K562 (cell line): Measurements from ENCODE around the gene LRRTM3.

Experiments used
- CHD2 ChIP-seq: IDR thresholded peaks from 2 replicates; pipeline ENCODE4 v1.6.1; 2011; ENCODE audit warnings: low read depth, low read length
- CREM ChIP-seq: IDR thresholded peaks from 2 replicates; pipeline ENCODE4 v1.6.1; 2014; ENCODE audit warnings: antibody characterized with exemption, low read depth
- FOXJ3 ChIP-seq: sonication (generic); formaldehyde crosslinking; IDR thresholded peaks from 2 replicates; pipeline ENCODE4 v1.4.0; 2020; ENCODE audit warnings: mild to moderate bottlenecking, missing genetic modification reagents
- POLR2A ChIP-seq: fragments of 450-650 bp; conservative IDR thresholded peaks from 2 replicates; pipeline ENCODE4 v1.6.1; 2016
- USF1 ChIP-seq: sonication (generic); formaldehyde crosslinking; IDR thresholded peaks from 2 replicates; pipeline ENCODE4 v1.9.0; 2022; ENCODE audit warnings: mild to moderate bottlenecking, missing genetic modification reagents
- ZNF12 ChIP-seq: sonication (generic); formaldehyde crosslinking; IDR thresholded peaks from 2 replicates; pipeline ENCODE4 v1.4.0; 2020; ENCODE audit warnings: mild to moderate bottlenecking, missing genetic modification reagents

- TF ChIP-seq ZNF12 (CRISPR knock-in tag) = no peak
- no peak for TF ChIP-seq POLR2A
- TF ChIP-seq FOXJ3 (CRISPR knock-in tag) = no peak
- no peak for TF ChIP-seq CHD2
- TF ChIP-seq USF1 (CRISPR knock-in tag) = no peak
- TF ChIP-seq CREM = no peak
Measured at GRCh38 chr10:67086327-67087134, 160.7 kb downstream of the LRRTM3 start.
